Endothelial cell of umbilical vein (primary cell): Measurements from ENCODE around the gene ZDHHC13. TPM values are rescaled to one million over a fixed set of nuclear protein-coding genes. Genes with fewer than 3 reads are reported as not detected.

Source experiments
- BruUV-seq: library from RNA; stranded (reverse); fragments of 400-500 nt; replicated peaks from 2 replicates; lab custom pipeline; 2021; lab: Mats Ljungman, UMichigan
- CTCF ChIA-PET: fragments of 300-600, 350-600 bp; sonication (Branson Sonifier 250); formaldehyde crosslinking; loops from one replicate; lab custom pipeline; 2021; ENCODE audit warnings: antibody characterized with exemption, inconsistent platforms; lab: Charles Lee
- POLR2A ChIA-PET: fragments of 300-600, 350-600 bp; sonication (Branson Sonifier 250); formaldehyde crosslinking; loops from one replicate; lab custom pipeline; 2021; ENCODE audit warnings: antibody characterized with exemption, inconsistent platforms; lab: Charles Lee
- DNase-seq: peaks from one replicate; pipeline ENCODE4 v3.0.0-alpha.2; 2011; ENCODE audit warnings: low read depth, low spot score
- FAIRE-seq: peaks from 2 replicates; lab custom pipeline; 2011; peaks lifted over from hg19 to GRCh38; lab: Jason Lieb, UNC
- H2AFZ ChIP-seq: 2 replicates; pipeline ENCODE4 v1.6.0; 2012; ENCODE audit warnings: low read depth, low read length, control low read depth, inconsistent platforms
- H3K27ac ChIP-seq: 2 replicates; pipeline ENCODE4 v1.5.1; 2011; ENCODE audit warnings: low read depth, mild to moderate bottlenecking, control low read depth, low read length, moderate library complexity; ENCODE audit not compliant: insufficient read depth
- H3K27me3 ChIP-seq, 2 experiments: 2 replicates each; pipeline versions ENCODE4 v1.6.0 to v1.6.1; 2011; ENCODE audit warnings: low read length in 2 of 2, mixed read lengths in 1 of 2; ENCODE audit not compliant: control insufficient read depth in 2 of 2, insufficient read depth in 2 of 2
- H3K36me3 ChIP-seq, 2 experiments: 2 replicates in 1 of 2; 3 replicates in 1 of 2; pipeline ENCODE4 v1.5.1; 2011; ENCODE audit warnings: low read length in 2 of 2, mild to moderate bottlenecking in 1 of 2, moderate library complexity in 1 of 2; ENCODE audit not compliant: control insufficient read depth in 2 of 2, insufficient read depth in 2 of 2; ENCODE audit errors: extremely low read depth in 1 of 2
- H3K4me1 ChIP-seq: 3 replicates; pipeline ENCODE4 v1.5.1; 2011; ENCODE audit warnings: mild to moderate bottlenecking, low read length; ENCODE audit not compliant: control insufficient read depth, insufficient read depth; ENCODE audit errors: extremely low read depth
- H3K4me2 ChIP-seq: 2 replicates; pipeline ENCODE4 v1.6.1; 2011; ENCODE audit warnings: low read length, control low read depth, mixed read lengths; ENCODE audit not compliant: insufficient read depth
- H3K4me3 ChIP-seq, 3 experiments: fragments of 200-600 bp in 1 of 3; sonication (generic), shearing (Covaris generic) in 1 of 3; replicated peaks in 1 of 3; 2 replicates each; pipeline ENCODE4 v1.5.1; 2011 to 2016; ENCODE audit warnings: control low read depth in 3 of 3, low read length in 3 of 3, mild to moderate bottlenecking in 2 of 3, inconsistent platforms in 1 of 3, low read depth in 1 of 3, moderate library complexity in 1 of 3; ENCODE audit not compliant: insufficient read depth in 1 of 3
- H3K79me2 ChIP-seq: 2 replicates; pipeline ENCODE4 v1.6.0; 2012; ENCODE audit warnings: low read length, inconsistent platforms; ENCODE audit not compliant: control insufficient read depth, insufficient read depth
- H3K9ac ChIP-seq: replicated peaks from 2 replicates; pipeline ENCODE3; 2011; ENCODE audit warnings: low read length, control low read depth; ENCODE audit not compliant: insufficient read depth; ENCODE audit errors: extremely low read depth
- H3K9me1 ChIP-seq: replicated peaks from 3 replicates; pipeline ENCODE4 v1.6.0; 2011; ENCODE audit warnings: mild to moderate bottlenecking, low read length; ENCODE audit not compliant: control insufficient read depth, insufficient read depth; ENCODE audit errors: extremely low read depth
- H3K9me3 ChIP-seq: replicated peaks from 2 replicates; pipeline ENCODE4 v1.5.1; 2012; ENCODE audit warnings: low read length, inconsistent platforms; ENCODE audit not compliant: control insufficient read depth, insufficient read depth
- H4K20me1 ChIP-seq: replicated peaks from 2 replicates; pipeline ENCODE3; 2011; ENCODE audit warnings: mild to moderate bottlenecking, low read length; ENCODE audit not compliant: control insufficient read depth, insufficient read depth; ENCODE audit errors: extremely low read depth
- CTCF ChIP-seq, 2 donors: IDR thresholded peaks; 1 replicate in 1 of 2; 2 replicates in 1 of 2; pipeline ENCODE4 v1.5.1; 2011; ENCODE audit warnings: low read length in 2 of 2, mild to moderate bottlenecking in 2 of 2, moderate library complexity in 2 of 2, control low read depth in 1 of 2, inconsistent platforms in 1 of 2, low read depth in 1 of 2; ENCODE audit not compliant: insufficient read depth in 1 of 2; ENCODE audit errors: extremely low read depth in 1 of 2
- EZH2 ChIP-seq: IDR thresholded peaks from 2 replicates; pipeline ENCODE4 v1.6.1; 2012; ENCODE audit warnings: borderline replicate concordance, low read depth, mild to moderate bottlenecking, moderate library complexity, low read length, inconsistent platforms; ENCODE audit not compliant: severe bottlenecking
- FOS ChIP-seq: IDR thresholded peaks from 2 replicates; pipeline ENCODE4 v1.6.1; 2011; ENCODE audit warnings: mild to moderate bottlenecking, low read length, moderate library complexity, borderline replicate concordance; ENCODE audit not compliant: insufficient read depth
- GATA2 ChIP-seq: IDR thresholded peaks from 2 replicates; pipeline ENCODE4 v1.7.0; 2011; ENCODE audit warnings: low read depth, mild to moderate bottlenecking, moderate library complexity, mixed read lengths, low read length; ENCODE audit not compliant: insufficient read length, insufficient read depth
- JUN ChIP-seq: IDR thresholded peaks from 2 replicates; pipeline ENCODE4 v1.6.1; 2011; ENCODE audit warnings: borderline replicate concordance, low read depth; ENCODE audit not compliant: insufficient read length, insufficient read depth
- MAX ChIP-seq: IDR thresholded peaks from 2 replicates; pipeline ENCODE4 v1.6.1; 2011; ENCODE audit not compliant: insufficient read depth, insufficient read length
- MYC ChIP-seq: IDR thresholded peaks from one replicate; pipeline ENCODE4 v1.6.1; 2011; ENCODE audit warnings: mild to moderate bottlenecking, low read depth, low read length
- POLR2A ChIP-seq: IDR thresholded peaks from 2 replicates; pipeline ENCODE4 v1.6.1; 2012; ENCODE audit warnings: low read depth, mild to moderate bottlenecking, control low read depth, low read length
- POLR2AphosphoS5 ChIP-seq: IDR thresholded peaks from 2 replicates; pipeline ENCODE4 v1.6.1; 2012; ENCODE audit warnings: low read depth, mild to moderate bottlenecking, control low read depth, low read length, moderate library complexity; ENCODE audit not compliant: insufficient read depth
- dilution Hi-C: fragments of 300-500 bp; cut with MboI; formaldehyde crosslinking; loops from one replicate; pipeline ENCODE4 v1.15.0; 2019; ENCODE audit warnings: low sequenced_read_pairs; ENCODE audit not compliant: extremely low pct_ligation_motif_present
- intact Hi-C: fragments of 100-400 bp; cut with micrococcal nuclease; formaldehyde crosslinking; loops from one replicate; pipeline ENCODE4 v1.10.0; 2022
- polyA plus RNA-seq, 4 experiments: library from polyadenylated mRNA; depleted of rRNA in 3 of 4; stranded (reverse) in 3 of 4; unstranded in 1 of 4; fragments of >200 nt; gene quantifications; 2 replicates each; pipeline versions ENCODE4 v1.2.1 to v1.2.3, GENCODE V29; 2011 to 2012; ENCODE audit warnings: missing spikeins in 1 of 4
- total RNA-seq: library from RNA; stranded (reverse); gene quantifications from 2 replicates; pipeline ENCODE4 v1.2.3, GENCODE V29; 2021

The ZDHHC13 gene
- total and polyA plus RNA-seq, 2 donors (not counting 3 experiments of a cell fraction or from before 2014, with no cell fraction given): 37.4 to 52.9 TPM

- DNase-seq (no peak), FAIRE-seq (no peak)
- BruUV-seq: no TSS peak
- Histone ChIP-seq H3K36me3 (no peaks in the 10 kb centered on the region), H3K9me1 (no peaks in the 10 kb centered on the region), H3K9me3 (no peaks in the 10 kb centered on the region), H3K4me1 (no peaks in the 10 kb centered on the region), H3K9ac (no peak overlapping the region), H3K79me2 (no peaks in the 10 kb centered on the region), H4K20me1 (no peaks in the 10 kb centered on the region), H3K27ac (no peak overlapping the region), H3K4me3 (no peak overlapping the region), H3K4me2 (no peak overlapping the region), H3K27me3 (no peaks in the 10 kb centered on the region), H2AFZ (no peak overlapping the region)
- TF ChIP-seq EZH2: no peak
- TF ChIP-seq CTCF (IDR thresholded peaks at IDR 0.05; ENCODE audit: extremely low read depth in 1 of 2, insufficient read depth in 1 of 2, low read depth in 1 of 2, low read length in 2 of 2): no peak
- TF ChIP-seq POLR2AphosphoS5: no peak
- no peak for TF ChIP-seq JUN
- no peak for TF ChIP-seq GATA2
- TF ChIP-seq MAX: no peak
- TF ChIP-seq POLR2A: no peak
- TF ChIP-seq FOS: no peak
- TF ChIP-seq MYC: no peak
- POLR2A ChIA-PET: no interaction called here
- CTCF ChIA-PET: interaction anchor here (0.8 to 0.9 kb wide), 2 partner anchors 14 kb away, joined by 3 read pairs; no protein-coding TSS in a partner anchor
- intact Hi-C loops: no loop called here
- dilution Hi-C loops: no loop called here
Observed at GRCh38 chr11:19185516-19186052, 68.6 kb downstream of the ZDHHC13 start.
